ENCODE results near the gene GALNT10.
A peak's percentile ranks its signal among the peaks of the same experiment; 100 is the strongest.

Gene GALNT10

GRCh38 chr5:154410008-154410407 lies 219.5 kb downstream of the GALNT10 start:
- DNase-seq = no peak

GRCh38 chr5:154410786-154411185 lies 220.3 kb downstream of the GALNT10 start:
- no peak for DNase-seq

GRCh38 chr5:154411338-154411737 lies 220.8 kb downstream of the GALNT10 start:
- no peak for DNase-seq

- no peak for DNase-seq
Measured at GRCh38 chr5:154412316-154412715, 221.8 kb downstream of the GALNT10 start.

GRCh38 chr5:154412925-154413324 lies 222.4 kb downstream of the GALNT10 start:
- DNase-seq = no peak

- no peak for DNase-seq
Measured at GRCh38 chr5:154415114-154415513, 224.6 kb downstream of the GALNT10 start.

- no peak for DNase-seq
Measured at GRCh38 chr5:154418344-154418820, 227.8 kb downstream of the GALNT10 start.

GRCh38 chr5:154419236-154419635 lies 228.7 kb downstream of the GALNT10 start:
- DNase-seq = no peak

GRCh38 chr5:154421868-154422267 lies 231.3 kb downstream of the GALNT10 start:
- DNase-seq = no peak

- DNase-seq = no peak
Measured at GRCh38 chr5:154422298-154422697, 231.8 kb downstream of the GALNT10 start.

- no peak for DNase-seq
Measured at GRCh38 chr5:154428208-154428607, 237.7 kb downstream of the GALNT10 start.

- no peak for DNase-seq
Measured at GRCh38 chr5:154429341-154429740, 238.8 kb downstream of the GALNT10 start.

- DNase-seq = no peak
Measured at GRCh38 chr5:154430466-154430865, 239.9 kb downstream of the GALNT10 start.

GRCh38 chr5:154430961-154431630 lies 240.6 kb downstream of the GALNT10 start:
- no peak for DNase-seq

GRCh38 chr5:154435226-154435625 lies 244.7 kb downstream of the GALNT10 start:
- no peak for DNase-seq

- no peak for DNase-seq
Measured at GRCh38 chr5:154437281-154437965, 246.9 kb downstream of the GALNT10 start.

- DNase-seq = no peak
Measured at GRCh38 chr5:154440540-154440939, 250.0 kb downstream of the GALNT10 start.

- no peak for DNase-seq
Measured at GRCh38 chr5:154442801-154443200, 252.3 kb downstream of the GALNT10 start.

- DNase-seq = peak in 1 of 5 experiments; percentile 35
Measured at GRCh38 chr5:154444556-154445421, 254.3 kb downstream of the GALNT10 start.

- peak; percentile 89 to 95 (median 92) for DNase-seq
Measured at GRCh38 chr5:154445422-154446194, 255.1 kb downstream of the GALNT10 start, which contains the start of gene SAP30L. SAP30L (plus strand) TSS chr5:154445997; CDS start chr5:154446605, 608 bp downstream.

GRCh38 chr5:154446195-154447088 lies 255.9 kb downstream of the GALNT10 start:
- DNase-seq = peak; percentile 19 to 38 (median 29)
